K562 (cell line): Measurements from ENCODE around the gene ATP6V0A1. TPM values are rescaled to one million over a fixed set of nuclear protein-coding genes. Genes with fewer than 3 reads are reported as not detected.

Experiments
- ARID1B ChIP-seq: fragments of 450-650 bp; IDR thresholded peaks from 2 replicates; pipeline ENCODE4 v1.6.1; 2016; ENCODE audit warnings: antibody characterized with exemption, mild to moderate bottlenecking, inconsistent platforms
- ATF3 ChIP-seq, 2 experiments: fragments of 450-650 bp in 1 of 2; sonication (generic) in 1 of 2; formaldehyde crosslinking in 1 of 2; IDR thresholded peaks in 1 of 2; conservative IDR thresholded peaks in 1 of 2; 2 replicates each; pipeline versions ENCODE4 v1.6.1 to v1.8.1; 2016 to 2023; ENCODE audit warnings: mild to moderate bottlenecking in 2 of 2, moderate library complexity in 2 of 2, inconsistent platforms in 1 of 2, missing genetic modification reagents in 1 of 2
- CHD2 ChIP-seq: IDR thresholded peaks from 2 replicates; pipeline ENCODE4 v1.6.1; 2011; ENCODE audit warnings: low read depth, low read length
- ETV1 ChIP-seq: fragments of 450-650 bp; conservative IDR thresholded peaks from 2 replicates; pipeline ENCODE4 v1.6.1; 2016; ENCODE audit warnings: missing genetic modification characterization, control low read depth, low read depth, missing compliant biosample characterization
- HCFC1 ChIP-seq: IDR thresholded peaks from 2 replicates; pipeline ENCODE4 v1.6.1; 2012; ENCODE audit warnings: low read depth, low read length, improper control_type of control experiment
- HMG20A ChIP-seq: fragments of 450-650 bp; formaldehyde crosslinking; conservative IDR thresholded peaks from 2 replicates; pipeline ENCODE4 v1.4.0; 2020; ENCODE audit warnings: mild to moderate bottlenecking, mixed read lengths
- ID3 ChIP-seq, 2 experiments: fragments of 250-450 bp in 1 of 2; fragments of 450-650 bp in 1 of 2; sonication (Bioruptor Pico) in 1 of 2; IDR thresholded peaks; 2 replicates each; pipeline versions ENCODE4 v1.6.1 to v1.8.0; 2016 to 2021; ENCODE audit warnings: mild to moderate bottlenecking in 2 of 2, moderate library complexity in 2 of 2, missing compliant biosample characterization in 1 of 2, missing genetic modification characterization in 1 of 2
- JUND ChIP-seq, 2 experiments: IDR thresholded peaks; 2 replicates in 1 of 2; 3 replicates in 1 of 2; pipeline ENCODE4 v1.6.1; 2011; ENCODE audit warnings: borderline replicate concordance in 2 of 2, low read depth in 2 of 2, low read length in 2 of 2, improper control_type of control experiment in 1 of 2, missing biosample characterization in 1 of 2, missing genetic modification characterization in 1 of 2, missing genetic modification reagents in 1 of 2
- L3MBTL2 ChIP-seq: fragments of 450-650 bp; IDR thresholded peaks from 2 replicates; pipeline ENCODE4 v1.6.1; 2016; ENCODE audit warnings: mild to moderate bottlenecking, moderate library complexity
- MAZ ChIP-seq, 2 experiments: fragments of 450-650 bp in 1 of 2; sonication (generic) in 1 of 2; formaldehyde crosslinking; IDR thresholded peaks in 1 of 2; conservative IDR thresholded peaks in 1 of 2; 2 replicates each; pipeline versions ENCODE4 v1.4.0 to v1.5.0; 2020; ENCODE audit warnings: mild to moderate bottlenecking in 1 of 2, missing genetic modification reagents in 1 of 2
- NFXL1 ChIP-seq: fragments of 450-650 bp; formaldehyde crosslinking; IDR thresholded peaks from 2 replicates; pipeline ENCODE4 v1.4.0; 2021; ENCODE audit warnings: mild to moderate bottlenecking
- PKNOX1 ChIP-seq: fragments of 450-650 bp; IDR thresholded peaks from 2 replicates; pipeline ENCODE4 v1.6.1; 2016
- SIN3A ChIP-seq, 2 experiments: fragments of 150-350 bp in 1 of 2; IDR thresholded peaks; 2 replicates each; pipeline ENCODE4 v1.6.1; 2011 to 2016; ENCODE audit warnings: borderline replicate concordance in 2 of 2, low read depth in 2 of 2, low read length in 2 of 2, mild to moderate bottlenecking in 2 of 2, moderate library complexity in 2 of 2; ENCODE audit not compliant: control insufficient read depth in 1 of 2
- TBL1XR1 ChIP-seq, 2 experiments: IDR thresholded peaks; 2 replicates each; pipeline ENCODE4 v1.6.1; 2012; ENCODE audit warnings: improper control_type of control experiment in 2 of 2, low read length in 2 of 2, mild to moderate bottlenecking in 1 of 2
- ZBTB12 ChIP-seq: fragments of 250-450 bp; sonication (Bioruptor Pico); IDR thresholded peaks from 2 replicates; pipeline ENCODE4 v1.4.0; 2020
- ZEB2 ChIP-seq: fragments of 450-650 bp; IDR thresholded peaks from 2 replicates; pipeline ENCODE4 v1.6.1; 2016
- ZNF133 ChIP-seq: fragments of 250-450 bp; sonication (Bioruptor Pico); IDR thresholded peaks from 2 replicates; pipeline ENCODE4 v1.4.0; 2020; ENCODE audit warnings: mild to moderate bottlenecking
- ZNF212 ChIP-seq: fragments of 450-650 bp; formaldehyde crosslinking; IDR thresholded peaks from 2 replicates; pipeline ENCODE4 v1.4.0; 2020; ENCODE audit warnings: mild to moderate bottlenecking
- ZNF324 ChIP-seq: fragments of 250-450 bp; sonication (Bioruptor Pico); IDR thresholded peaks from 2 replicates; pipeline ENCODE4 v1.4.0; 2020; ENCODE audit warnings: mild to moderate bottlenecking
- ZNF398 ChIP-seq: fragments of 250-450 bp; sonication (Bioruptor Pico); IDR thresholded peaks from 2 replicates; pipeline ENCODE4 v1.8.0; 2021; ENCODE audit warnings: moderate library complexity, mild to moderate bottlenecking, inconsistent platforms
- ZNF699 ChIP-seq: fragments of 250-450 bp; sonication (Bioruptor Pico); IDR thresholded peaks from 2 replicates; pipeline ENCODE4 v1.8.0; 2021; ENCODE audit warnings: mild to moderate bottlenecking, moderate library complexity; ENCODE audit not compliant: insufficient replicate concordance
- polyA plus RNA-seq, 8 experiments: library from polyadenylated mRNA; depleted of rRNA in 4 of 8; stranded (reverse) in 5 of 8; unstranded in 3 of 8; fragments of >200 nt; fragmentation: Nextera tagmentation in 2 of 8; fragmentation: Illumina TruSeq in 1 of 8; extraction: Ambion mirVana in 2 of 8; extraction: Trizol in 1 of 8; gene quantifications; 2 replicates each; pipeline versions ENCODE4 v1.2.1 to v1.2.3, GENCODE V29; 2011 to 2014; ENCODE audit warnings: inconsistent platforms in 1 of 8, missing spikeins in 1 of 8
- total RNA-seq, 7 experiments: library from RNA; depleted of rRNA in 6 of 7; stranded (reverse); fragments of >200 nt in 6 of 7; fragmentation: Illumina TruSeq in 2 of 7; extraction: Trizol in 2 of 7; gene quantifications; 2 replicates each; pipeline versions ENCODE4 v1.2.1 to v1.2.3, GENCODE V29; 2011 to 2021; ENCODE audit warnings: low replicate concordance in 1 of 7

ATP6V0A1 gene
- total and polyA plus RNA-seq, 9 of the 15 experiments (the other 6 are each of a cell fraction or from before 2014, with no cell fraction given) = 11.8 to 158 (median 75.5) TPM

- TF ChIP-seq ZNF398 (CRISPR knock-in tag) (no peak), ZNF212 (CRISPR knock-in tag) (no peak), ZBTB12 (CRISPR knock-in tag) (no peak), ID3 (CRISPR knock-in tag; IDR thresholded peaks at IDR 0.05) (no peak), ID3 (tag; IDR thresholded peaks at IDR 0.05) (no peak), HMG20A (no peak), TBL1XR1 (IDR thresholded peaks at IDR 0.05; ENCODE audit: low read length in 2 of 2) (0 out of 4 replicates have a peak, but pooled peaks of 1 of the 2 experiments have one; percentile 9), ZNF699 (CRISPR knock-in tag) (no peak), ETV1 (tag) (peak; percentile 73), ZNF324 (CRISPR knock-in tag) (no peak), ATF3 (IDR thresholded peaks at IDR 0.05) (no peak), ATF3 (CRISPR knock-in tag; conservative IDR thresholded peaks at IDR 0.05) (no peak), PKNOX1 (peak; percentile 21; the same call in 1 of the 2 replicates), L3MBTL2 (0 out of 2 replicates have a peak, but pooled peaks have one; percentile 77), SIN3A (IDR thresholded peaks at IDR 0.05; ENCODE audit: borderline replicate concordance in 2 of 2, control insufficient read depth in 1 of 2, low read depth in 2 of 2, low read length in 2 of 2) (peak in 1 of 2 experiments; percentile 66; a peak in 3 of 4 replicates), HCFC1 (peak; percentile 43), ZEB2 (no peak), ARID1B (no peak), NFXL1 (CRISPR knock-in tag) (no peak), CHD2 (peak; percentile 43; the same call in 1 of the 2 replicates), MAZ (CRISPR knock-in tag; conservative IDR thresholded peaks at IDR 0.05 in 1 of 2, IDR thresholded peaks at IDR 0.05 in 1 of 2) (0 out of 4 replicates have a peak, but pooled peaks of 1 of the 2 experiments have one; percentile 44), JUND (IDR thresholded peaks at IDR 0.05; ENCODE audit: borderline replicate concordance, low read depth, low read length) (no peak), JUND (tag; IDR thresholded peaks at IDR 0.05; ENCODE audit: borderline replicate concordance, low read depth, low read length) (no peak; the same call in 2 of the 3 replicates), ZNF133 (CRISPR knock-in tag) (no peak)
Observed at GRCh38 chr17:42566883-42567573, 108.3 kb downstream of the ATP6V0A1 start, which contains the start of gene MLX (continued).
